Gastroesophageal sphincter (tissue), 4 donors: ENCODE results near the gene HSPA1A. TPM values are rescaled to one million over a fixed set of nuclear protein-coding genes. Genes with fewer than 3 reads are reported as not detected.
"Not testable (repeated sequence)": the region's sequence is repeated elsewhere in the genome, so short reads cannot be mapped to it uniquely, and the experiment has no call there.

Experiments
- ATAC-seq: fragments of 150-250 bp; one replicate; pipeline ENCODE4 v1.9.1; 2016; ENCODE audit warnings: mild to moderate bottlenecking, moderate library complexity
- H3K27ac ChIP-seq, 4 donors: fragments of 200-600 bp; sonication (generic) in 3 of 4; 1 replicate in 3 of 4; 2 replicates in 1 of 4; pipeline ENCODE4 v1.5.1; 2016 to 2019
- H3K27me3 ChIP-seq: fragments of 200-600 bp; sonication (generic); one replicate; pipeline ENCODE4 v1.5.1; 2019
- H3K36me3 ChIP-seq, 2 donors: fragments of 200-600 bp; sonication (generic); one replicate each; pipeline ENCODE4 v1.5.1; 2019; ENCODE audit warnings: control low read depth in 1 of 2
- H3K4me1 ChIP-seq, 3 donors: fragments of 200-600 bp; sonication (generic); 1 replicate in 2 of 3; 2 replicates in 1 of 3; pipeline ENCODE4 v1.5.1; 2016 to 2019; ENCODE audit warnings: control low read depth in 2 of 3
- H3K4me3 ChIP-seq, 2 donors: fragments of 200-600 bp; sonication (generic); one replicate each; pipeline ENCODE4 v1.5.1; 2019; ENCODE audit warnings: mild to moderate bottlenecking in 1 of 2, moderate library complexity in 1 of 2
- H3K9me3 ChIP-seq, 3 donors: fragments of 200-600 bp; sonication (generic); one replicate each; pipeline ENCODE4 v1.5.1; 2017 to 2019; ENCODE audit warnings: control low read depth in 2 of 3
- EP300 ChIP-seq: sonication (generic); formaldehyde crosslinking; IDR thresholded peaks from one replicate; pipeline ENCODE4 v1.6.1; 2017; ENCODE audit warnings: antibody characterized with exemption, mild to moderate bottlenecking
- POLR2A ChIP-seq, 2 donors: fragments of 450-650 bp; IDR thresholded peaks; one replicate each; pipeline ENCODE4 v1.6.1; 2017; ENCODE audit warnings: antibody characterized with exemption in 2 of 2, mild to moderate bottlenecking in 2 of 2, moderate library complexity in 1 of 2
- POLR2AphosphoS5 ChIP-seq: sonication (generic); formaldehyde crosslinking; IDR thresholded peaks from one replicate; pipeline ENCODE4 v1.6.1; 2017; ENCODE audit warnings: antibody characterized with exemption
- WGBS, 2 donors: methylation state at CpG; one replicate each; pipeline ENCODE4 v1.1.5; 2018; ENCODE audit warnings: low coverage in 1 of 2; 5-methylcytosine and 5-hydroxymethylcytosine counted together
- total RNA-seq, 4 donors: library from RNA; depleted of rRNA; stranded (reverse); fragments of >200 nt; gene quantifications; one replicate each; pipeline ENCODE4 v1.1.0, GENCODE V29; 2016
- TF ChIP-seq, protein P1 (sequence below), 4 experiments: fragments of 200-600 bp in 2 of 4; fragments of 450-650 bp in 2 of 4; sonication (generic) in 1 of 4; IDR thresholded peaks; one replicate each; pipeline ENCODE4 v1.5.1; 2017 to 2019; ENCODE audit warnings: antibody characterized with exemption in 4 of 4, mild to moderate bottlenecking in 2 of 4, moderate library complexity in 2 of 4

The HSPA1A gene
- total RNA-seq, 4 donors from 2014 or later, result 287 to 496 (median 351) TPM

DNA sequence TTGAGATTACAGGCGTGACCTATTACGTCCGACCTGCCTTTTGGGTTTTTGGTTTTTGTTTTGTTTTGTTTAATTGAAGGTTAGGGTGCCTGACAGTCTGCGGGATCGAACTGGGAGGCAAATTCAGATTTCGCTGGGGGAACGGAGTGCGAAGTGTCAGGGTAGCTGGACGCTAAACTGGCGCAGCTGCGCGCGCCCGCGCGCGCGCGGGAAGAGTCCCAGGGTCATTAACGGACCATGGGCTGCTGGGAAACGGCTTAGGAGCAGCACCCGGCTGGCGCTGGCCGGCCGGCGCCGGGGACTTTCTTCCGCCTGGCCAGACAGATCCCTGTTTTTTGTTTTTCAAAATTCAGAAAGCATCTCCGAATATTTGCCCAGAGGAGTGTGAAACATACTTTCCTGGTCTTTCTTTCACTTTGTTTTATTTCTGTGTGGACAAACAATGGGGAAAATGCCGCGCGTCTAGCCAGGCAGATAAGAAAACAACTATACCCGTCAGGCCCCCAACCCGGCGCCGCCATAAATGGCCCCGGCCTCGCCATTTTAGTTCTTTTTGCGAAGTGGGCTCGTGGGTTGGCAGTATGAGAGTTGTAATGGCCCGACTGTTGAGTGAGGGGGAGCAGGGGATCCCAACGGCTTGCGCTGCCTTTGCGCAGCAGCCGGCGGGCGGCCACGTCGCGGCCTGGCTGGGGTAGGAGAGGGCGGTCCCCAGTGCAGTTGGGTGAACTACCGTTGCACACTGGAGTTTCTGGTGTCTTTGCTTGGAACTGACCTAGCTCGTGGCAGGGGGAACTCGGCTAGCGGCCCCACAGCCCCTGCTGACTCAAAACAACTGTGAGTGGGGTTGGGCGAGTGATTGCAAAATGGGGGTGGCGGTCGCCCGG, 19.3 kb downstream of the HSPA1A start:
- TF ChIP-seq POLR2A (IDR thresholded peaks at IDR 0.05) (peak; percentile 57 to 59), POLR2AphosphoS5 (peak; percentile 63), EP300 (no peak)
- TF ChIP-seq, protein P1, sequence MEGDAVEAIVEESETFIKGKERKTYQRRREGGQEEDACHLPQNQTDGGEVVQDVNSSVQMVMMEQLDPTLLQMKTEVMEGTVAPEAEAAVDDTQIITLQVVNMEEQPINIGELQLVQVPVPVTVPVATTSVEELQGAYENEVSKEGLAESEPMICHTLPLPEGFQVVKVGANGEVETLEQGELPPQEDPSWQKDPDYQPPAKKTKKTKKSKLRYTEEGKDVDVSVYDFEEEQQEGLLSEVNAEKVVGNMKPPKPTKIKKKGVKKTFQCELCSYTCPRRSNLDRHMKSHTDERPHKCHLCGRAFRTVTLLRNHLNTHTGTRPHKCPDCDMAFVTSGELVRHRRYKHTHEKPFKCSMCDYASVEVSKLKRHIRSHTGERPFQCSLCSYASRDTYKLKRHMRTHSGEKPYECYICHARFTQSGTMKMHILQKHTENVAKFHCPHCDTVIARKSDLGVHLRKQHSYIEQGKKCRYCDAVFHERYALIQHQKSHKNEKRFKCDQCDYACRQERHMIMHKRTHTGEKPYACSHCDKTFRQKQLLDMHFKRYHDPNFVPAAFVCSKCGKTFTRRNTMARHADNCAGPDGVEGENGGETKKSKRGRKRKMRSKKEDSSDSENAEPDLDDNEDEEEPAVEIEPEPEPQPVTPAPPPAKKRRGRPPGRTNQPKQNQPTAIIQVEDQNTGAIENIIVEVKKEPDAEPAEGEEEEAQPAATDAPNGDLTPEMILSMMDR (IDR thresholded peaks at IDR 0.05), result peak in 1 of 4 experiments; percentile 5
- Histone ChIP-seq H3K4me1 (peaks cover 4 to 78% (median 32%) of the 10 kb centered on the region in 3 donors), H3K27ac (peak overlapping the region; percentile 82 to 95 (median 94))

DNA sequence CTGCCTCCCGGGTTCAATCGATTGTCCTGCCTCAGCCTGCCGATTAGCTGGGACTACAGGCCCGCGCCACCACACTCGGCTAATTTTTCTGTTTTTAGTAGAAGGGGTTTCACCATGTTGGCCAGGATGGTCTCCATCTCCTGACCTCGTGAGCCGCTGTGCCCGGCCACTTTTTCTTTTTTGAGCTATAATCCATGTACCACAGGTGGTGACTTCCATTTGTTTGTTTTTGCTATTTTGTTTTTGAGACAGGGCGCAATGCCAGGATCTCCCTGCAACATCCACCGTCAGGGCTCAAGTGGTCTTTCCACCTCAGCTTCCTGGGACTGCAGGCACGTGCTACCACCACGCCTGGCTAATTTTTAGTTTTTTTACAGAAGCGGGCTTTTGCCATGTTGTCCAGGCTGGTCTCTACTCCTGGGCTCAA, 20.7 kb downstream of the HSPA1A start:
- Histone ChIP-seq H3K27me3 (no peaks in the 10 kb centered on the region), H3K4me1 (peaks cover 4 to 71% (median 29%) of the 10 kb centered on the region in 3 donors), H3K36me3 (peaks cover 0 to 46% of the 10 kb centered on the region in 2 donors), H3K4me3 (peak overlapping the region; percentile 81 to 86), H3K9me3 (no peaks in the 10 kb centered on the region), H3K27ac (peak overlapping the region; percentile 7 to 95 (median 82))
- no peak for ATAC-seq
- no peak for TF ChIP-seq POLR2A (IDR thresholded peaks at IDR 0.05)
- TF ChIP-seq POLR2AphosphoS5, result no peak
- no peak for TF ChIP-seq EP300
- TF ChIP-seq, protein P1 (IDR thresholded peaks at IDR 0.05), result no peak
- WGBS, 2 donors, result 11 to 41% methylated on average over 14 of the region's 14 CpGs

More for the DNA sequence above, 19.3 kb downstream of the HSPA1A start:
- ATAC-seq, result peak; percentile 92
- Histone ChIP-seq H3K9me3 (no peaks in the 10 kb centered on the region), H3K36me3 (peaks cover 0 to 31% of the 10 kb centered on the region in 2 donors), H3K4me3 (peak overlapping the region; percentile 81 to 86), H3K27me3 (no peaks in the 10 kb centered on the region)
- WGBS, 2 donors, result 0% methylated on average over 3 to 30 of the region's 59 CpGs

DNA sequence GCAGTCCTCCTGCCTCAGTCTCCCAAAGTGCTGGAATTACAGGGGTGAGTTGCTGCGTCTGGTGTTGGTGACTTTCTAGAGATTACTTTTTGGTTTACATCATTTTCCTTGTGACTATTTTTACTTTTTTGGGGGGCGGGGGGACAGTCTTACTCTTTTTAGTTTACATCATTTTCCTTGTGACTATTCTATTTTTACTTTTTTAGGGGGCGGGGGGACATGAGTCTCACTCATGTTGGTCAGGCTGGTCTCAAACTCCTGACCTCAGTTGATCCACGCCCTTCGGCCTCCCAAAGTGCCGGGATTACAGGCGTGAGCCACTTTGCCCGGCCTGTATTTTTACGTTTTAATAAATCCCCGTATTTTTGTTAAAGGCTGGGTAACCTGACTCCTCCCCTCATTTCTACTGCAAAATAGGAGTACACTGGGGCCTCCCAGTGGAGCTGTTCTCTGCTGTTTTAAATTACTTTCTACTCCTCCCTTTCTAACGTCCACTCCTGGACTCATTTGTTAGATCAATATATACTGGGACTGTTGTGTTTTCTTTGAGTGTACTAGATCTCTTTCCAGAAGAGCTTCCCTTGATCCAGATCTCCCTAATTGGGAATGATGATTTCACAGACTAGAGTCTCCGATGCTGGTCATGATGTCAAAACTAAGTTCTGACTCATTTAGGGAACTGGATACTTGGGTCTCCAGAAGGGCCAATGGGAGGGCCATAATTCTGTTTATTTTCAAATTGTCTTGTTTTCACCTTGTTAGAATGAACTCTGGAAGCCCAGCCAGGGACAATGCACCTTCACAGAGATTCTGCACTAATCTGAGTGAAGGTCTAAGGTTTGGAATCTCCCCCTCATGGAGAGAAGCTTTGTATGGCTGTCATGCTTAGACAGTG, 21.4 kb downstream of the HSPA1A start:
- 16 to 20% methylated on average over 3 to 7 of the region's 12 CpGs for WGBS, 2 donors
- Histone ChIP-seq H3K27ac (peak overlapping the region; percentile 7 to 95 (median 82)), H3K27me3 (no peaks in the 10 kb centered on the region), H3K36me3 (peaks cover 0 to 52% of the 10 kb centered on the region in 2 donors), H3K9me3 (no peaks in the 10 kb centered on the region), H3K4me3 (peak overlapping the region; percentile 8 to 86), H3K4me1 (peaks cover 4 to 65% (median 23%) of the 10 kb centered on the region in 3 donors)
- TF ChIP-seq POLR2AphosphoS5 (no peak), POLR2A (IDR thresholded peaks at IDR 0.05) (no peak), EP300 (no peak)
- TF ChIP-seq, protein P1 (IDR thresholded peaks at IDR 0.05), result no peak
- ATAC-seq, result no peak

DNA sequence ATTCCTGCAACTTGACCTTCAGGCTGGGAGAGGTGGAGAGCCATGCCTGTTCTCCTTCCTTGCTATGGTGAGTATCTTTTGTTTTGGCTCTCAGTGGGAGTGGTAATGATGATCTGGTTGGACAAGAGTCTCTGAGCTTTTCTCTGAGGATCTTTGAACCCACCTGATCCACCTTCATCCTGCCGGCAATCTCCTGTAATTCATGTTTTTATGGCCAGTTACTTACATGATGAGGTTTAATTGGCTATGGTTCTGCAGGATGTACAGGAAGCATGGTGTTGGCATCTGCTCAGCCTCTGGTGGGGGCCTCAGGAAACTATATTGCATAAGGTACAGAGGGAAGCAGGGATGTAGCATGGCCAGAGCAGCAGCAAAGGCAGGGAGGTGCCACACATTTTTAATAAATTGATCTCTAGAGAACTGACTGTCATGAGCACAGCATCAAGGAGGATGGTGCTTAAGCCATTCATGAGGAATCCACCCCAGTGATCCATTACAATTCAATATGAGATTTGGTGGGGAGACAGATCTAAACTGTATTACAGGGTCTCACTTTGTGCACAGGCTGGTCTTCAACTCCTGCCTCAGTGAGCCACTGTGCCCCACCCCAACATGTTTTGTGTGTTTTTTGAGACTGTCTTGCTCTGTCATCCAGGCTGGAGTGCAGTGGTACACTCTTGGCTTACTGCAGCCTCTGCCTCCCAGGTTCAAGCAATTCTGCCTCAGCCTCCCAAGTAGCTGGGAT, 22.2 kb downstream of the HSPA1A start:
- H3K27me3 ChIP-seq, result no peaks in the 10 kb centered on the region
- ATAC-seq, result no peak
- no peak overlapping the region for H3K4me3 ChIP-seq
- TF ChIP-seq, protein P1 (IDR thresholded peaks at IDR 0.05), result no peak
- no peak for TF ChIP-seq POLR2A (IDR thresholded peaks at IDR 0.05)
- TF ChIP-seq POLR2AphosphoS5, result no peak
- no peak for TF ChIP-seq EP300
- no peaks in the 10 kb centered on the region for H3K9me3 ChIP-seq
- peaks cover 4 to 57% (median 23%) of the 10 kb centered on the region in 3 donors for H3K4me1 ChIP-seq
- peak overlapping the region in 3 of 4 donors; percentile 69 to 95 (median 95) for H3K27ac ChIP-seq
- WGBS, 2 donors, result 75% methylated on average over 1 of the region's 1 CpG; no CpG with 5 or more reads in 1 of the 2 donors
- peaks cover 0 to 54% of the 10 kb centered on the region in 2 donors for H3K36me3 ChIP-seq

DNA sequence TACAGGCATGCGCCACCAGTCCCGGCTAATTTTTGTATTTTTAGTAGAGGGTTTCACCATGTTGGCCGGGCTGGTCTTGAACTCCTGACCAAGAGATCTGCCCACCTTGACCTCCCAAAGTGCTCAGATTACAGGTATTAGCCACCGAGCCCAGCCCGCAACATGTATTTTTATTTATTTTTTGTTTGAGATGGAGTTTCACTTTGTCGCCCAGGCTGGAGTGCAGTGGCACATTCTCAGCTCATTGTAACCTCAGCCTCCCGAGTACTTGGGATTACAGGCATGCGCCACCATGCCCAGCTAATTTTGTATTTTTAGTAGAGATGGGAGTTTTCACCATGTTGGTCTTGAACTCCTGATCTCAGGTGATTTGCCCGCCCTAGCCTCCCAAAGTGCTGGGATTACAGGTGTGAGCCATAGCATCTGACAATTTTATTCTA, 22.8 kb downstream of the HSPA1A start:
- not testable (repeated sequence) for H3K9me3 ChIP-seq, H3K27me3 ChIP-seq, H3K4me3 ChIP-seq, ATAC-seq
- H3K4me1 ChIP-seq, result peaks cover 4 to 51% (median 23%) of the 10 kb centered on the region in 3 donors
- H3K27ac ChIP-seq, result peak overlapping the region in 2 of 4 donors; percentile 17 to 95
- H3K36me3 ChIP-seq, result peaks cover 0 to 60% of the 10 kb centered on the region in 2 donors
- 76 to 93% methylated on average over 8 to 9 of the region's 9 CpGs for WGBS, 2 donors
